CD4-positive, alpha-beta T cell treated with Interleukin-4 for 4 hours (primary cell): ENCODE results near the gene GABBR2.

Experiments used
- DNase-seq: peaks from one replicate; pipeline ENCODE4 v3.0.0-alpha.2; 2020

The GABBR2 gene

DNA sequence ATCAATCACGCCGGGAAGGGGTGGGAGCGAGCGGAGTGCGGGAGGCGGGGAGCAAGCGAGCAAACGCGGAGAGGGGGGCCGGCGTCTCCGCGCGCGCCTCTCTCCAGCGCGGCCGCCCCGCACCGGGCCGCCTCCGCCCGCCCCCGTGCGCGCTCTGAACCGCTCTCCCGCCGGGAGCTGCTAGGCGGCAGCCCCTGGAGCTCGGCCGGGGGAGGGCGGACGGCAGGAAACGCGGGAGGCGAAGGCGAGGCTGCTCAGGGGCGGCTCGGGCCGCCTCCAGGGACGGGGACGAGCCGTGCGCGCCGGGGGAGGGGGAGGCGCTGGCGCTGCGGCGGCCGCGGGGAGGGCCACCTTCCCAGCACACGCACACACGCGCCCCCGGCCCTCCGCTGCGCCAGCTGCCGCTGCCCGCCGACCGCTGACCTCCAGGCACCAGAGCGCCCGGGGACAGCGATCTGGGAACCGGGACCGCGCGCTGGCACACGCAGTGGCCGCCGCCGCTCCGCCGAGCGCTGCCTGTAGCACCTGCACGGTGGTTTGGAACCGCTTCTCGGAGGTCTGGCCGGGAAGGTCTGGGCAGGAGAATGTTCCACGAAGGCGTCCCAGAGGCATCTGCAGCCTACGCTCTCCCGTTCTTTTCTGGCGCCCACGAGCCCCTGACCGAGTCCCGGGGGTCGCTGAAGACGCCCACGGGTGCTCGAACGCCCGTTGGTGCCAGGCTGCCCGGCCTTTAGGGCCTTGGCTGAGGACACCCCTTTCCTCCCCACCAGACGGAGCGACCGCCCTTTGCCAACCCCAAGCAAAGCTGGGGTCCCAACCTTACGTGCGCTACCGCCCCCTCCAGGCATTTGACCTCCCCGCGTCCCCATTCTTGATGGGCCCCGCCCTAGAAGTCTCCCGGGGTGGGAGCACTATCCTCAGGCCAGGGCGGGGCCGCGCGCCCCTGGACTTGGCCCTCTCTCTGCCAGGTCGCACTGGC is at the start of gene GABBR2:
Gene GABBR2 (minus strand): TSS at position 3 of the 979 bp plus-strand sequence. CDS start 198 bp downstream, outside the sequence.
- DNase-seq = no peak

DNA sequence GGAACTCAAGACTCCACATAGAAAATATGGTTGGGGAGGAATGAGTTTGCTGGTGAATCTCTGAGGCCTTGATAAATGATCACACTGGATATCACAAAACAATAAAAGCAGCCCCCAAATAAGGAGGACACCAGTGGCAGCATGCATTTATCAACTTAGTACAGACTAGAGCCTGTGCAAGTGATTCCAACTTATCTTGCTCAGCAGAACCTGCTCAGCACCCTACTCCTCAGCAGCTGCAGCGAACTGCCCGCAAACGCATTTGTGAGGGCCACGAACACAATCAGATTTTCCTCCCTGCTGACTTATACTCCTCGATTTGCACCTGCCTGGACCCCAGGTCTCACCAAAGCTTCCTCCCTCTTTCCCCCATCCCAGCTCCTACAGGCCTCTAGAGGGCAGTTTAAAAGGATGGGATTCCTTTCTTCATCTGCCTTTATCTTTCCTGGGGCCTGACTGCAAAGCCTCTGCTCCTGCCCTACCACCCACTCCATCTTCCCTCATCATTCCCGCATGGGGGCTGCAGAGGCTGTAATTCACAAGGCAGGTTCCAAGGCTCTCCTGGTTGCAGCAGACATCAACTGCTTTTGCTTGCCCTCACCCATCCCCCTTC is 46.4 kb upstream of the GABBR2 start:
- DNase-seq = no peak

DNA sequence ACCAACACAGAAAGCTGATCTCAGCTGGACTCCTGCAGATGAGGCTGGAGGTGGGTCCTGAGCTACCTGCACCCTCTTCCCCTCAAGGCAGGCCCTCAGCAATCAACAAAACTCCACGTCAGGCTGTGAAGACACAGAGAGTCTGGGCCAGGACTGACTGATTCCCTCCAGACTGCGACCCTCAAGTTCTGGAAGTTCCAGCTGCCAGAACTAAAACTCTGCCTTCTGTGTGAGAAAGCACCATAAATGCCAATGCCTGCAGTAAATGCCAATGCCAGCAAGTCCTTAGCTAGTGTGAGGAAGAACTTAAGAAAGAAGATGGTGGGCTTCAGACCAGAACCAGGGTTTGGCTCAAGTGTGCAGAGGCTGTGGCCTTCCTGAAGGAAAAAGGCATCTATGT is 42.5 kb upstream of the GABBR2 start:
- no peak for DNase-seq

DNA sequence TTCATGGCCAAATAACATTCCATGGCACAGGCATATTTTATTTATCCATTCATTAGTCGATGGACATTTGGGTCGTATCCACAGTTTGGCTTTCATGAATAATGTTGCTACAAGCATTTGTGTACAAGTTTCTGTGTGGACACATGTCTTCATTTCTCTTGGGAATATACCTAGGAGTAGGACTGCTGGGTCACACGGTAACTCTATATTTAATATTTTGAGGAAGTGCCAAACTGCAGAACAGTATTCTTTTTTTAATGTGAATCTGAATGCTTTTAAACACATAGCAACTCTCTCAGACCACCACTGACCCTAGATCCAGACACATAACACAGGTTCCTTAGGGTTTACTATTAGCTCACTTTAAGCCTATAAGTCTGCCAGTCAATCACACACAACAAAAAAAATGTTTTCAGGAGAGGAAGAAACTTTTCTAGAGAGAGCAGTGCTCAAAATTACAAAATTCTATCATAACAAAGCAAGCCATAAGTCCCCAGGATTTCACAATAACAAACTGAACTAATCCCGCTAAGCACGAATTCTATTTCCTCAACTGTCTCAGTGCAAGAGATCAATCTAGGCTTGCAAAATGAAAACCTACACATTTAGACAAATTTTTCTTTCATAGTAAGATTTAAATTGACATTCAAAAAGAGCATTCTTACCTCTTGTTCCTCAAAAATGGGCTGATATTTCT is 41.8 kb upstream of the GABBR2 start:
- DNase-seq = no peak

DNA sequence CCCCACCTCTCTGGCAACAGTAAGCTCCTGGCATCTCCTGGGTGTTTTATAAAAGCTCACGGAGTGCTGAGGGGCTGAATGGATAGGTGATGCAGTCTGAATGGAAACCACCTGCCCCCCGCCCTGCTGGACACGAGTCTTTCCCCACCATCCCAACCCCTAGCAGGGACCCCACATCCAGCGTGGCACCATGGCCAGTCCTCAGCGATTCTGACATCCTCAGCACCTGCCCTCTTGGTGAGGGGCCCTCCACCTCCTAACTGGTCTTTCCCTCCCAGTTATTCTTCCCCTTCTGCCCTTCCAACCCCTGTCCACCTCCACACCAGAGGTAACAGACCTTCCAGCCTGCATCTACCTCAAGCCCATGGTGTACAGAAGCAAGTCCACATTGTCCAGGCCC is 38.7 kb upstream of the GABBR2 start:
- no peak for DNase-seq

DNA sequence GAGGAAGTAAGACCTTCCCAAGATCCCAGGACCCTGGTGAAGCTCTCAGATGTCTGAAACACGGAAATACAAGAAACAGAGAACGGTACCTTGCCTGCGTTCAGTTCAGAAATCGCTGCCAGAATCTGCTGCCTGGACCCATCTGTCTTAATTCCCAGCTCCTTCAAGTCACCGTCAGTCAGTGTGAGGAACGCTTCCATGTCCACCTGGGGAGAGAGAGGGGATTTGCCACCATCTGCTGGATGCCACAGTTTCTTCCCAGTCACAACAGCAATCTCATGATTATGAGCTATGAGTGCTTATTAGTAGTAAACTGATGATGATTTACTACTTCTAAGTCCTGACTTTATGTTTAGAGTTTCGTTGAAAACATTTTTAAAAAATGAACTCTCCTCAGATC is 36.7 kb upstream of the GABBR2 start:
- no peak for DNase-seq

DNA sequence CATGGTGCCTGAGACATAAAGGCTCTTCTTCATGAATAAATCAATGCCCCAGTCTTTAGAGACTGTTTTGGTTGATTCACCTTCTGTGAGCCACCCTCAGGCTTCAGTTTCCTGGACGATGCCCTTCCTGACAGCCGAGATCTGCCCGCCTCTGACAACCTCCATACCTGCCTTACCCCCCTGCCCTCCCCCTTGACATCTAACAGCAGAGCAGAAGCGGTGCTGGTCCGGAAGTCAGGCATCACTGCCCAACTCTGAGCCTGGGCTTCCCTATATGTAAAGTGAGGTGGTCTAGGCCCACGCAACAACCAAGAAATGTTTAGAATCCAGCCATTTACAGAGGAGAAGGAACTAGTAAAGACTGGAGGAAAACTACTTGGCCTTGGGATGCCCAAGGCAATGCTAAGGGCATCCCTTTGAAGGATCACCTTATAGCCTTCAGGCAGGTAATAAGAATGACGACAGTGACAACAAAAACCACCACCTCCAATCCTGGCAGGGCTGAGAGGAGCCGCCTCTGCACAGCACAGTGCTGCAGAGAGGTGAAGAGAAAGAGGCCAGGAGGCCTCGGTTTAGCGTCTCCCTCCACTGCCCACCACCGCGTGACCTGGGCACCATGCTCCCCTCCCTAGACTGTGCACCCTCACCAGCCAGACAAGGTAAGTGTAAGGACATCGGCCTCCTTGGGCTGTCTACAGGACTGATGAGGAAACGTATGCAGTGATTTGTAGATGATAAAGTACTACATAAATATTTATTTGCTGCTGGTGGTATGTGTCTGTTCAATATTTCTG is 35.3 kb upstream of the GABBR2 start:
- no peak for DNase-seq

DNA sequence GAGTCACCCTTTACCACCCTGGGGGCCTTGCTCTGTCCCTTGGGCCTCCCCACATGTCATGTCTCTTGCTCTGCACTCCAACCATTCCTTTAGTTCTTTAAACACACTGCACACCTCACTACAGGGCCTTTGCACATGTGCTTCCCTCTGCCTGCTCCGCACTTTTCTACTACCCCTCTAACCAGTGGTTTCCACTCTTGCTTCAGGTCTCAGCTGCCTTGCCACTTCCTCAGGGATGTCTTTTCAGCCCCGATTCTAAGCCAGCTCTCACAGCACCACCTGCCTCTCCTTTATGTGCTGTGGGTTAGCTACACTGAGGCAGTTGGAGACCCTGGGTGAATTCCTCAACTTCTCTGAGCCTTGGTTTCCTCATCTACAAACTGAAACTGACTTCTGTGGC is 34.6 kb upstream of the GABBR2 start:
- no peak for DNase-seq

DNA sequence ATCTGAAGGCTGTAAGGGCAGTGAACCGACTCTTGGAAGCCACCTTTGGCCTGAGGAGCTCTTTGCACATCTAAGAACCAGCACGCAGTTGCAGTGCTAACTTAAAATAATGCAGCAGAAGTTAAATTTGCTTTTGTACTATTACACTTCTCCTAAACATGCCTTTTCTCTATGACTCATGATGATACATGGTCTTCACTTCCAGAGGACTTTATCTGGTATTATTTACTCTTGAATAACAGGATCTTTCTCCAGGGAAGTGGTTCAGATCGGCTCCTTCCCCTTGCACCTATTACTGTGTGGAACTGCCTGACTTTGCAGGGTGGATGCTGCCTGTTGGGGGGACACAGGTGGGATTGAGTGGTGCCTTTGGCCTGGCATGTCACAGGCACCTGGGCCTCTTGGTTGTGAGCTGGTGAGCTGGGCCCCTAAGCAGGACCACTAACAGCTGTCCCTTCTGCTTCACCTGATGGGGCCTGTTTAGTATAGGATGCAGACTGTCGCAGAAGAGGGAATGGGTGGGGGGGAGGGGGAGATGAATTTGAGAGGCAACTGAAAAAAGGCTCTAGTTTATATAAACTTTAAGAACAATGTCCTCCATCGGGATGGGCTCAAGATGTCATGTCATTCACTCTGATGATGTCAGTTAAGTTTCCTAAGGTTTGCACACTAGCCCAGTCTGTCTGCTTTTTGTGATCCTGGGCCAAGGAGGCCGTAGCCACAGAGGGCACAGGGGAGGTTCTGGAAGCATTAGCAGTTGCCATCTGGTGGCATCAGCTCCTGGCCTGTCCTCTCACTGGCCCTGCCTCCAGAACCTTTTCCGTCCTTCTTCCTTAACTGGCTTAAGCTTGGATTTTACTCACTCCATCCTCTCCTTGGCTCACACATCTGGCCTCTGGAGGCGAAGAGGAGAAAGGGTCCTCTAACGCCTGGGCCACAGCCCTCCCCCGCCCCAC is 33.9 kb upstream of the GABBR2 start:
- no peak for DNase-seq

DNA sequence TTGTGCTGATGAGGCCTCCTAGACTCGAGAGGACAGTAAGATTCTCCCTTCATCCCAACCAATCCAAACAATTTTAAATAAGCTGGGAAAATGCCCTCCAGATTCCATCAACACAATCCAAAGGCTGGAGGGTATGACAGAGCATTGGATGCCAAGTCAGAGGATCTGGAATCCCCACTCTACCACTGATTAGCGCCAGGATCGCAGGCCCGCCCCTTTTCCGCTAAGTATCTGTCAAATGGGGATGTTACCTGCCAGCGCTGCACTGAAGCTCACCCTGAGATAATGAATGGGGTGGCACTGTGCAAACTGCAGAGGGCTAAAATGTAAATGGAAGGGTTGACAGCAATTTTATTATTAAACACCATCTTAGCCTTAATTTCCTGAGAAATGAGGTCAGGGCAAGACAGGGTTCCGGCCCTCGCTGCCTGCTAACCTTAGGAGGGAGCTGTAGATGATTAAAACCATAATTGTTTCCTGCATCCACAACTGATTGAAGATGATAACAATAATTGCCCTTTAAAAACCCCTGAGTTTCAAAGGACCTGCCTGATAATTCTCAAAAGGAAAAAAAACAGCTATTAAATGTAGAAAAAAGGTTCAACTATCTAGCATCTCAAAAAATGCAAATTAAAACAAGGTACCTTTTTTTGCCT is 31.6 kb upstream of the GABBR2 start:
- no peak for DNase-seq

DNA sequence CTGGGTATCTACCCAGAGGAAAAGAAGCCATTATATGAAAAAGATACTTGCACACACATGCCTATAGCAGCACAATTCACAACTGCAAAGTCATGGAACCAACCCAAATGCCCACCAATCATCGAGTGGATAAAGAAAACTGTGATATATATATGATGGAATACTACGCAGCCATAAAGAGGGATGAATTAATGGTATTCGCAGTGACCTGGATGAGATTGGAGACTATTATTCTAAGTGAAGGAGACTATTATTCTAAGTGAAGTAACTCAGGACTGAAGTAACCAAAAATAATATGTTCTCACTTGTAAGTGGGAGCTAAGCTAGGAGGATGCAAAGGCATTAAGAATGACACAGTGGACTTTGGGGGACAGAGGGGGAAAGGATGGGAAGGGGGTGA is 30.0 kb upstream of the GABBR2 start:
- DNase-seq = no peak

DNA sequence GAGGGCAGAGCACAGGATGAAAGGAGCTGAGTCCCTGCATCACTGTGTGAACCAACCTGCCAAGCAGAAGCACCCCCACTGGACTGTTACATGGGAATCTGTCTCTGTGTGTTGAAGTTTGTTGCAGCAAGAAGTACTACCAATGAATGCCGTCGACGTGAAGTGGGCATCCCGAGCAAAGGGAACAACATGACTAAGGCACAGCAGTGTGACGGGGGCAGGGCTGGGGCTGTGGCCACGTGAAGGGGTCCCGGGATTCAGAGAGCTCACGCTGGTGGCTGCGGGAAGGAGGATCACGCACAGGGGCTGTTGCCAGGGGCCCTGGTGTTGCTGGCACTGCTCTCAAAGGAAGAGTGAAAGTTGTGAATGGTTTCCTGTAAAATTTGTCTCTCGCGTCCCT is 27.5 kb upstream of the GABBR2 start:
- no peak for DNase-seq

DNA sequence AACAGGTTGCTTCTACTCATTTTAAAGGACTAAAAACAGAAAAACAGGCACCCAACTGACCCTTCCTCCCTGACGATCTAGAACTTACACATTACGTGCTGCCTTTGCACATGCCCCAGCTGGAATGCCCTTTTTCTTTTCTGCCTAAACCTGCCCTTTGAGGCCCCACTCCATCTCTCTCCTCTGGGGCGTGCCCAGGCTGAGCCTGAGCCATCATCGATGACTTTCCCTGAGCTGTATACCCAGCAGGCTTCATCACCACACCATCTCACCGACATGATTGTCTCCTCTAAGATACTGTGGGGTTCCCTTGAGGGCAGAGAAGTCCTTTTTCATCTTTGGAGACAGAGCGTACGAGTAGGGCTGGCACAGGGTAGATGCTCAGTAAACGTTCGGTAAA is 24.1 kb upstream of the GABBR2 start:
- no peak for DNase-seq

DNA sequence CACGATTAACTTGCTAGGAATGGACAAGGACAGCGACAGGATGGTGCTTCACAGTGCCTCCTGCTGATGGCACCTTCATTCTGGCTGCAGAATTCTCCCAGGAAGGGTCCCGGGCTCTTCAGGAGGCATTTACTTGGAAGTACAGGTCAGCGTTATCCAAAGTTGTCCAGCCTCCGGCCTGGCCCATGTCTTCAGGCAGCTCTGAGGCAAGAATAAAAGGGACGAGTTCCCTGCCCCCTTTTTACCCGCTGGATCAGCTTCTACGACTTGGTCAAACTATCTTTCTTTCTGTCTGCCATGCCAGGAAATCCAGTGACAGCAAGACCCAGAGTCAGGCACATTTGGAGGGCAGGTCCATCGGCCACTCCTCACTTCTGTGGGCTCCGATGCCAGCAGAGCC is 23.4 kb upstream of the GABBR2 start:
- DNase-seq = no peak

DNA sequence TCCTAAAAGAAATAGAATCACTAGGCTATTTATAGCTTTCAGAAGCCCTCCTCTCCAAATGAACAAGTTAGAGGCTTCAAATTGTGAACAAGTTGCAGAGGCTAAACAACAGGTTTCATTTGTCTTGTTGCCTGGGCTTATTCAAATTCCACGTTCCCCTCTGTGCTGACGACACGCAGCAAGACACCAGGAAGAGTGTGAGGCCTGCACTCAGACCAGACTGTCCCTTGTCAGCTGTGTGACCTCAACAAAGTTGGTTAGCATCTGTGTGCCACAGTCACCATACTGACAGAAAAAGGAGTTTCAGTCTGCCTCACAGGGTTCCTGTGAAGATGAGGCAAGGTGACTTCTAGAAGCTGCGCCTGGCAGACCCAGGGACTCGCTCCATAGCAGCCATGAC is 22.1 kb upstream of the GABBR2 start:
- no peak for DNase-seq

DNA sequence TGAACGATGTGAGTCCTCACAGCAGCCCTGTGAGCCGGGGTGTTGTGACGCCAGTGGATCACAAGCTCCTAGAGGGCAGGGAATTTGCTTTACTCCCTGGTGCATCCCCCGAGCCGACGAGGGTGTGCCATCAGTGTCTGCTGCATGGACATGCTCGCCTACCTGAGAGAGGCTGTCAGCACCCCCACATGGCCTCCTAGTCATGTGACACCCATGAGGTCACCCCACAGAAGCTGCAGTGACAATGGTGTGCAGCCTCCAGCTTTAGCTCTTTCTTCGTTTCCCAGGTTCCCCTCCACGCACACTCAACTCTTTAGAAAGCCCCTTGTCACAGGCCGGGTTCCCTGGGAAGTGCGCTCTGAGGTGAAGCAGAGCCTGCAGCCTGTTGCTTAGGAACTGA is 19.8 kb upstream of the GABBR2 start:
- DNase-seq = no peak

DNA sequence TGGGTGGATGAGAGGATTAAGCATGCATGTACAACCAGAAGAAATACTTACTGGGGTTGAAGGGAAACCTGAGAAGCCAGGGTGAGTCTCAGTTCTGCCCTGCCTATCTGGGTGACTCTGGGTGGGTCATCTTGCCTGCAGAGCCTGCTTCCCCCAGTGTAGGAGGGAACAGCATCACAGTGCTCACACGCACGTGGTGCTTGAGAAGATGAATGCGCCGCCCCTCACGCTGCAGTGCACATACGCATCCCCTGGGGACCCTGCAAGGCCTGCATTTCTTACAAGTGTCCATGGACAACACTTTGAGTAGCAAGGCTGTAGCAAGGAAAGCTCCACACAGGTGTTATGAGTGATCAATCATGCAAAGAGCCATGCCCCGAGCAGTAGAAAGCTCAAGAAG is 18.7 kb upstream of the GABBR2 start:
- no peak for DNase-seq

DNA sequence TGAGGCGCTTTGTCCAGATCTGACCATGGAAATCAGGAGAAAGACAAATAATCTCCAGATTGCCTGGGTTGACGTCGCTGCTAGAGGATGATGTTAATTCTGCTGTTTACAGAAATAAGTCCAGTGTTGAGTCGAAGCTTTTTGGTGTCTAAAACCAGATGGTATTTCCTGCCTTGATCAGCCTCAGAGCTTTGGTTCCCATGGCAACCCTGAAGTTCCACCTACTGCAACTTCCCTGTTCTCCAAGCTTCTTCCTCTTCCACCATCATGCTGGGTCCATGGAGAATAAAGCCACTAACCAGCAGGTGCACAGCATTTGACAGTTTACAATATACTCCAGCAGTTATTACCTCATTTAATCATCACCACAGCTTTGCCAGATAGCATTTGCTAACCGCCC is 18.0 kb upstream of the GABBR2 start:
- peak; percentile 2 for DNase-seq

DNA sequence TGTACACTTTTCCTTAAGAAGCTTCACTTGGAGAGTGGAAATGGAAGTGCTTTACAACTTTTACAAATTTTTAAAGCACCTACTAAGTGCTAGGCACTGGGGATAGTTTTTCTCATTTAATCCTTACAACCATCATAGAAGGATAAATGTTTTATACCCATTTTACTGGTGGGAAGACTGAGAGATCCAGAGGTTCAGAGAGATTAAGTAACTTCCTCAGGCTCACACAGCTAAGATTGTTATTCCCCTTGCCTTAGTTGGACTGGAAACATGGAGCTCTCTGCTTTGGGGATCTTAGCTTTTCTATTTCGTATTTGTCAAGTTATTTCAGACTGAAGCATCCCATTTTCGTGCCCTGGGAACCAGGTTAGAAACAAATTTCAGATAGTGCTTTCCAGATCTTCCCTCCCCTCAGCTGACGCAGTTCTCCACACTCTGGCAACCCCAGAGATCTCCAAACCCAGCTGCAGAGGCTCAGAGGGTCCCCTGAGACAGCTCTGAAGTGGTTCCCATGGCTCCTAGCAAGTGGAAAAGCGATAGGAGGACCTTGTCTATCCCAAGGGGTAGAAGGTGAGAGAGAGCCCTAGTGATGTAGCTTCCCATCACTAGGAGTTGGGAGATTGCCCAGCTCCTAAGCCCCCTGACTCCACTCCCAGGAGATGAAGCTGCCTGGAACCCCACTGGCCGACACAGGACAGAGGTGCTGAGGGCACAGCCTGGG is 16.2 kb upstream of the GABBR2 start:
- DNase-seq = no peak

DNA sequence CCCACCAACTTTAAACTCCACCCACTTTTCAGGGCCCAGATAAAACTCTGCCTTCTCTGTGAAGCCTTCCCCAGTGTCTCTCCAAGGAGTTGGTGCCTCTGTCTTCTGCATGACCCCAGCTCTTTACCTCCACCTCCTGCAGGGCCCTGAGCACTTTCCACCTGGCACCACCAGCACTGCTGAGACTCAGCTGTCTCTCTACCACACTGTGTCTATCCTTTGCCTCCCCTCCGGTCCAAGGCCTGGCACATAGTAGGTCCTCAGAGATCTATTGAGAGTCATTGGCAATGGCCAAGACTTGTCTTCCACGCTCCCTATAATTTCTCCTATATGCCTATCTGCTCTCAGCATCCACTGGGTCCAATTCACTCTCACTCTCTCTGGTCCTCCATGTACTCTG is 12.9 kb upstream of the GABBR2 start:
- DNase-seq = no peak

DNA sequence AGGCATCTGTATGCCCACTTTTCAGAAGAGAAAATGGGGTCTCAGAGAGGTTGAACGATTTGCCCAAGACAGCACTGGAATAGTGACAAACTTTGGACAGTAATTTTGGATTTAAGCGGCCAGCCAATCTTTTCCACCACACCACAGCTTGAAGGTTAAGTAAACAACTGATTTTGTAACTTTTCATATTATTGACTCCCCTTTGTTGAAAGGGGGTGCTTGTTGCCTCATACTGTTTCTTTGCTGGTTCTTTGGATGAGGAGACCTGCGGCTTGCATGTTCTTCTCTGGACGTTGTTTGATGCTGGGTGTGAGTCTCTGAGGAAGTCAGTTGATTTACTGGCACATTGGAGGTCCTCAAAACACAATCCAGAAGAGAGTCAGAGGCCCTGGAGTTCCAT is 11.7 kb upstream of the GABBR2 start:
- DNase-seq = no peak
